AG04449 (cell line): Measurements from ENCODE around the gene ZNF536.

Experiments
- CTCF ChIA-PET: fragments of 350-600 bp; formaldehyde crosslinking; extraction: SDS; loops from one replicate; lab custom pipeline; 2021; ENCODE audit warnings: antibody characterized with exemption; lab: Yijun Ruan, JAX
- POLR2A ChIA-PET: fragments of 400-600, 350-600 bp; formaldehyde crosslinking; extraction: SDS; loops from one replicate; lab custom pipeline; 2020; ENCODE audit warnings: antibody characterized with exemption, inconsistent platforms; lab: Yijun Ruan, JAX
- DNase-seq: peaks from one replicate; pipeline ENCODE4 v3.0.0-alpha.2; 2010; ENCODE audit warnings: low read depth, low spot score
- H3K4me3 ChIP-seq: 2 replicates; pipeline ENCODE4 v1.5.1; 2011; ENCODE audit warnings: low read depth, mild to moderate bottlenecking, control low read depth, low read length
- TF ChIP-seq, protein P1 (sequence below): IDR thresholded peaks from one replicate; pipeline ENCODE4 v1.5.1; 2011; ENCODE audit warnings: mild to moderate bottlenecking, moderate library complexity, low read length, control low read depth, inconsistent platforms; ENCODE audit not compliant: insufficient read depth; ENCODE audit errors: missing control alignments

The ZNF536 gene

GRCh38 chr19:30356951-30357579 lies 15.1 kb upstream of the ZNF536 start:
- POLR2A ChIA-PET: no interaction called here

DNA sequence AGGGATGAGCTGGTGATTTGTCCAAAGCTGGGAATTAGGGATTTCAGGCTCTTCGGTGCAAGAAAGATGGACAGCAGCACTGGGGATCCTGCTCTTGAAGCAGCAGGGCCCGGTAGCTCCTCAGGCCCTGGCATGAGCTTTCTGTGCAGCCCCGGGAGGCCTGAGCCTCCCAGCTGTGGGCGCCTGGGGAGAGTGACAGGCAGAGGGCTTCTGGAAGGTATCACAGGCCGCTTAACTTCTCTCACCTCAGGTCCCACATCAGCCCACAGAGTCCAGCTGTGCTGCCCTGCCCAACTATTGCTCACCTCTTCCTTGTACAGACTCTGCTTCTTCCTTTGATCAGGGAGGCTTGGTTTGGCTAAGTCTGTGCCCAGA lies 14.6 kb upstream of the ZNF536 start:
- TF ChIP-seq, protein P1, sequence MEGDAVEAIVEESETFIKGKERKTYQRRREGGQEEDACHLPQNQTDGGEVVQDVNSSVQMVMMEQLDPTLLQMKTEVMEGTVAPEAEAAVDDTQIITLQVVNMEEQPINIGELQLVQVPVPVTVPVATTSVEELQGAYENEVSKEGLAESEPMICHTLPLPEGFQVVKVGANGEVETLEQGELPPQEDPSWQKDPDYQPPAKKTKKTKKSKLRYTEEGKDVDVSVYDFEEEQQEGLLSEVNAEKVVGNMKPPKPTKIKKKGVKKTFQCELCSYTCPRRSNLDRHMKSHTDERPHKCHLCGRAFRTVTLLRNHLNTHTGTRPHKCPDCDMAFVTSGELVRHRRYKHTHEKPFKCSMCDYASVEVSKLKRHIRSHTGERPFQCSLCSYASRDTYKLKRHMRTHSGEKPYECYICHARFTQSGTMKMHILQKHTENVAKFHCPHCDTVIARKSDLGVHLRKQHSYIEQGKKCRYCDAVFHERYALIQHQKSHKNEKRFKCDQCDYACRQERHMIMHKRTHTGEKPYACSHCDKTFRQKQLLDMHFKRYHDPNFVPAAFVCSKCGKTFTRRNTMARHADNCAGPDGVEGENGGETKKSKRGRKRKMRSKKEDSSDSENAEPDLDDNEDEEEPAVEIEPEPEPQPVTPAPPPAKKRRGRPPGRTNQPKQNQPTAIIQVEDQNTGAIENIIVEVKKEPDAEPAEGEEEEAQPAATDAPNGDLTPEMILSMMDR: no peak
- POLR2A ChIA-PET: no interaction called here

More at GRCh38 chr19:30356951-30357579, 15.1 kb upstream of the ZNF536 start:
- no peak overlapping the region for H3K4me3 ChIP-seq
- TF ChIP-seq, protein P1: no peak
- CTCF ChIA-PET: no interaction called here
- no peak for DNase-seq

DNA sequence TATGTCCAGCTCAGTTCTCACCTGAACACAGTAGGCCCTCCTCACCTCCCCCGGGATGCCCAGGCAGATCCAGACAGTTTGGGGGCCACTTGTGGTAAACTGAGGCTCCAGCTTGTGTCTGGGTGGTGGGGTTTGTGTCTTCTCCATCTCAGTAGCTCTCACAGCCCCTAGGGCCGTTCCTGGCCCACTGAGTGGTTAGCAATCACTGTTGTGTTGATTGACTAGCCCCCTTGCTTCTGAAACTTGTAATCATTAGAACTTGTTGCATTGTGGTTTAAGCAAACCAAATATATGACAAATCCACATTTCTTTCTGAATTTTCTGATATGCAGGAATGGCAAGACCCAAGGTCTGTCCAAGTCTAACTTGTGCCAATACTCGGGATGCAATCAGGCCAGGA lies 13.9 kb upstream of the ZNF536 start:
- CTCF ChIA-PET: no interaction called here
- POLR2A ChIA-PET: no interaction called here
- TF ChIP-seq, protein P1: no peak
- H3K4me3 ChIP-seq: no peak overlapping the region
- no peak for DNase-seq

More for the DNA sequence above, 14.6 kb upstream of the ZNF536 start:
- no peak overlapping the region for H3K4me3 ChIP-seq
- CTCF ChIA-PET: no interaction called here
- no peak for DNase-seq

DNA sequence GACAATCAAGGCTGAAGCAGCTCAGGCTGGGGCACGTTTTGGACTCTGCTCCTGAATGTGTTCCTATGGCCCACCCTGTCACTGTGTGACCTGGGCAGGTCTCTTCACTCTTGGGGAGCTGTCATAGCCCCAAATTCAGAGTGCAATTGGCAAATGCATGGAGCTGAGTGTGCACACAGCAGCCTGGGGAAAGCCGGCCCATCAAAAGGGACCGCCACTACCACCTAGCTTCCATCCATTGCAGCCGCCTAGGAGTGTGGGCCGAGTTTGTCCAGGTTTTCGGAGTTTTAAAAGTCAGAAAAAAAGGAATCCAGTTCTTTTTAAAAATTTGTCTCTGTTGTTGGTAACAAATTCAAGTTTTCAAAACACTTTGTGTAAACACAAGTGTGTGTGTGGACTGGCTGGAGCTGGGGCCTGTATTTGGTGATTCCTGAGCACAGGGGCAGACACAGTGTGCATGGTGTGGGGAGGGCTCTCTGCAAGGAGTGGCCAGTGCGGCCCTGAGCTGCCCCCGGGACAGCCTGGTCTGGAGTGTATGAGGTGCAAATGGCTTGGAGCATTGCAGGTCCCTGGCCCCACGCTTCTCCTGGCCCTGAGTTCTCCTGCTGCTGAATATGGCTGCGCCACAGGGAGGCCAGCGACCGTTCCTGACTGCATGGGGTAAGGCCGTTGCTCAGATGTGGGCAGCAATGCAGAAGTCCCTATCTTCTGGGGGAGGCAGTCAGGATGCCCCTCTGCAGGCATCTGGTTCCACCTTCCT lies 13.2 kb upstream of the ZNF536 start:
- ChIA-PET POLR2A (no interaction called here), CTCF (no interaction called here)
- TF ChIP-seq, protein P1: no peak
- H3K4me3 ChIP-seq: no peak overlapping the region
- DNase-seq: no peak

GRCh38 chr19:30359936-30360335 lies 12.2 kb upstream of the ZNF536 start:
- TF ChIP-seq, protein P1: no peak
- ChIA-PET POLR2A (no interaction called here), CTCF (no interaction called here)
- no peak for DNase-seq
- H3K4me3 ChIP-seq: no peak overlapping the region

GRCh38 chr19:30360376-30361106 lies 11.6 kb upstream of the ZNF536 start:
- no peak for DNase-seq
- ChIA-PET POLR2A (no interaction called here), CTCF (no interaction called here)
- no peak overlapping the region for H3K4me3 ChIP-seq
- TF ChIP-seq, protein P1: no peak
